PC-9 (cell line): Measurements from ENCODE around the gene TEFM.

Source experiments
- EZH2 ChIP-seq: fragments of 200-600 bp; sonication (generic); IDR thresholded peaks from 2 replicates; pipeline ENCODE4 v1.8.0; 2017; ENCODE audit warnings: antibody characterized with exemption, low read depth
- TF ChIP-seq, protein P1 (sequence below): fragments of 200-600 bp; sonication (generic); conservative IDR thresholded peaks from 2 replicates; pipeline ENCODE4 v1.6.1; 2017; ENCODE audit warnings: mixed run types, antibody characterized with exemption, mild to moderate bottlenecking, moderate library complexity

DNA sequence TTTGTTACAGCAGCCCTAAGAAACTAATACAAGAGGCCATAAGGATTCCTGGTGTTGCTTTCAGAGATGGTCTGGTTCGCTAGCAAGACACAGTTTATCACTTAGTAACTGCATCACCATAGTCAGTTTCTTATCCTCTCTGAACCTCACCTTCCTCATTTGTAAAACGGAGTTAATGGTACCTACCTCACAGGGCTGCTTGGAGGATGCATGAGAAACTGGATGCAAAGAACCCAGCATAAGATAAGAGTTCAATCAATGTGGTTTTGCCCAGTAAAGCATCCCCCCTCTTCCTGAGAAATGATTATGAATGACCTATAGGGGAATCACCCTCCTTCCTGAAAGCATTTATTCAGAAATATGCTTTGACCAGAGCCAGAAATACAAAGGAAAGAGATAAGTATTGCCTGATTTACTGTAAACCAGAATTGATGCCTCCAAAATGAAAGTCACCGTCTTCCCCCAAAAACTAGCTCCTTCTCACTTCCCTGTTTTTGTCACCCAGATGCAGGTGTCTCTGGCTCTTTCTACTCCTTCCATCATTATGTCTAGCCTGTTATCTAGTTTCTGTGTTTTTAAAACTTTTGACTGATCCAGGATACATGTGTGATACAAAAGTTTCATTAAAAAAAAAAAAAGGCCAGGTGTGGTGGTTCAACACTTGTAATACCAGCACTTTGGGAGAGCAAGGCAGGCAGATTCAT, 2.8 kb upstream of the TEFM start:
- TF ChIP-seq EZH2 = no peak
- TF ChIP-seq, protein P1, sequence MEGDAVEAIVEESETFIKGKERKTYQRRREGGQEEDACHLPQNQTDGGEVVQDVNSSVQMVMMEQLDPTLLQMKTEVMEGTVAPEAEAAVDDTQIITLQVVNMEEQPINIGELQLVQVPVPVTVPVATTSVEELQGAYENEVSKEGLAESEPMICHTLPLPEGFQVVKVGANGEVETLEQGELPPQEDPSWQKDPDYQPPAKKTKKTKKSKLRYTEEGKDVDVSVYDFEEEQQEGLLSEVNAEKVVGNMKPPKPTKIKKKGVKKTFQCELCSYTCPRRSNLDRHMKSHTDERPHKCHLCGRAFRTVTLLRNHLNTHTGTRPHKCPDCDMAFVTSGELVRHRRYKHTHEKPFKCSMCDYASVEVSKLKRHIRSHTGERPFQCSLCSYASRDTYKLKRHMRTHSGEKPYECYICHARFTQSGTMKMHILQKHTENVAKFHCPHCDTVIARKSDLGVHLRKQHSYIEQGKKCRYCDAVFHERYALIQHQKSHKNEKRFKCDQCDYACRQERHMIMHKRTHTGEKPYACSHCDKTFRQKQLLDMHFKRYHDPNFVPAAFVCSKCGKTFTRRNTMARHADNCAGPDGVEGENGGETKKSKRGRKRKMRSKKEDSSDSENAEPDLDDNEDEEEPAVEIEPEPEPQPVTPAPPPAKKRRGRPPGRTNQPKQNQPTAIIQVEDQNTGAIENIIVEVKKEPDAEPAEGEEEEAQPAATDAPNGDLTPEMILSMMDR = no peak
